ENCODE measurements around the gene MAN1A1. TPM values are rescaled to one million over a fixed set of nuclear protein-coding genes. Genes with fewer than 3 reads are reported as not detected.

MAN1A1 gene
- total RNA-seq, 1 donor from 2014 or later, result 45.9 TPM

- Histone ChIP-seq H3K4me1 (ENCODE audit: control insufficient read depth in 3 of 3, insufficient read depth in 3 of 3, low read length in 3 of 3) (no peaks in the 10 kb centered on the region), H3K4me3 (ENCODE audit: low read length in 3 of 3) (no peak overlapping the region), H3K27ac (ENCODE audit: low read depth, low read length) (no peak overlapping the region), H3K9ac (ENCODE audit: low read depth in 1 of 3, low read length in 3 of 3) (no peak overlapping the region), H3K27me3 (ENCODE audit: control insufficient read depth in 3 of 3, insufficient read depth in 3 of 3, low read length in 3 of 3) (no peaks in the 10 kb centered on the region), H3K9me3 (ENCODE audit: control insufficient read depth in 3 of 3, low read length in 3 of 3) (no peaks in the 10 kb centered on the region), H3K36me3 (ENCODE audit: control insufficient read depth in 3 of 3, insufficient read depth in 3 of 3, low read length in 3 of 3) (peaks cover 0 to 3% (median 0%) of the 10 kb centered on the region in 3 donors)
These were observed 20.4 kb downstream of the MAN1A1 start for GRCh38 chr6:119328892-119329793.

GRCh38 chr6:119328254-119328653 lies 21.3 kb downstream of the MAN1A1 start:
- no peaks in the 10 kb centered on the region for H3K4me1 ChIP-seq (ENCODE audit: control insufficient read depth in 3 of 3, insufficient read depth in 3 of 3, low read length in 3 of 3)
- no peak overlapping the region for H3K27ac ChIP-seq (ENCODE audit: low read depth, low read length)
- no peaks in the 10 kb centered on the region for H3K9me3 ChIP-seq (ENCODE audit: control insufficient read depth in 3 of 3, low read length in 3 of 3)
- H3K4me3 ChIP-seq (ENCODE audit: low read length in 3 of 3), result no peak overlapping the region
- H3K36me3 ChIP-seq (ENCODE audit: control insufficient read depth in 3 of 3, insufficient read depth in 3 of 3, low read length in 3 of 3), result peaks cover 0 to 3% (median 0%) of the 10 kb centered on the region in 3 donors
- H3K9ac ChIP-seq (ENCODE audit: low read depth in 1 of 3, low read length in 3 of 3), result no peak overlapping the region
- no peaks in the 10 kb centered on the region for H3K27me3 ChIP-seq (ENCODE audit: control insufficient read depth in 3 of 3, insufficient read depth in 3 of 3, low read length in 3 of 3)

- H3K27ac ChIP-seq (ENCODE audit: low read depth, low read length), result no peak overlapping the region
- no peak overlapping the region for H3K9ac ChIP-seq (ENCODE audit: low read depth in 1 of 3, low read length in 3 of 3)
- H3K36me3 ChIP-seq (ENCODE audit: control insufficient read depth in 3 of 3, insufficient read depth in 3 of 3, low read length in 3 of 3), result peaks cover 0 to 3% (median 0%) of the 10 kb centered on the region in 3 donors
- no peaks in the 10 kb centered on the region for H3K9me3 ChIP-seq (ENCODE audit: control insufficient read depth in 3 of 3, low read length in 3 of 3)
- H3K27me3 ChIP-seq (ENCODE audit: control insufficient read depth in 3 of 3, insufficient read depth in 3 of 3, low read length in 3 of 3), result no peaks in the 10 kb centered on the region
- H3K4me1 ChIP-seq (ENCODE audit: control insufficient read depth in 3 of 3, insufficient read depth in 3 of 3, low read length in 3 of 3), result no peaks in the 10 kb centered on the region
- no peak overlapping the region for H3K4me3 ChIP-seq (ENCODE audit: low read length in 3 of 3)
These were observed 21.8 kb downstream of the MAN1A1 start for GRCh38 chr6:119327810-119328209.

GRCh38 chr6:119326291-119327005 lies 23.1 kb downstream of the MAN1A1 start:
- Histone ChIP-seq H3K4me3 (ENCODE audit: low read length in 3 of 3) (no peak overlapping the region), H3K9ac (ENCODE audit: low read depth in 1 of 3, low read length in 3 of 3) (no peak overlapping the region), H3K36me3 (ENCODE audit: control insufficient read depth in 3 of 3, insufficient read depth in 3 of 3, low read length in 3 of 3) (peaks cover 0 to 3% (median 0%) of the 10 kb centered on the region in 3 donors), H3K9me3 (ENCODE audit: control insufficient read depth in 3 of 3, low read length in 3 of 3) (no peaks in the 10 kb centered on the region), H3K27ac (ENCODE audit: low read depth, low read length) (no peak overlapping the region), H3K27me3 (ENCODE audit: control insufficient read depth in 3 of 3, insufficient read depth in 3 of 3, low read length in 3 of 3) (no peaks in the 10 kb centered on the region), H3K4me1 (ENCODE audit: control insufficient read depth in 3 of 3, insufficient read depth in 3 of 3, low read length in 3 of 3) (no peaks in the 10 kb centered on the region)

GRCh38 chr6:119325559-119326265 lies 23.8 kb downstream of the MAN1A1 start:
- H3K4me3 ChIP-seq (ENCODE audit: low read length in 3 of 3), result no peak overlapping the region
- no peaks in the 10 kb centered on the region for H3K27me3 ChIP-seq (ENCODE audit: control insufficient read depth in 3 of 3, insufficient read depth in 3 of 3, low read length in 3 of 3)
- H3K36me3 ChIP-seq (ENCODE audit: control insufficient read depth in 3 of 3, insufficient read depth in 3 of 3, low read length in 3 of 3), result peaks cover 0 to 3% (median 0%) of the 10 kb centered on the region in 3 donors
- H3K4me1 ChIP-seq (ENCODE audit: control insufficient read depth in 3 of 3, insufficient read depth in 3 of 3, low read length in 3 of 3), result no peaks in the 10 kb centered on the region
- H3K9ac ChIP-seq (ENCODE audit: low read depth in 1 of 3, low read length in 3 of 3), result no peak overlapping the region
- H3K9me3 ChIP-seq (ENCODE audit: control insufficient read depth in 3 of 3, low read length in 3 of 3), result no peaks in the 10 kb centered on the region
- no peak overlapping the region for H3K27ac ChIP-seq (ENCODE audit: low read depth, low read length)

- no peaks in the 10 kb centered on the region for H3K9me3 ChIP-seq (ENCODE audit: control insufficient read depth in 3 of 3, low read length in 3 of 3)
- no peaks in the 10 kb centered on the region for H3K27me3 ChIP-seq (ENCODE audit: control insufficient read depth in 3 of 3, insufficient read depth in 3 of 3, low read length in 3 of 3)
- peaks cover 0 to 3% (median 0%) of the 10 kb centered on the region in 3 donors for H3K36me3 ChIP-seq (ENCODE audit: control insufficient read depth in 3 of 3, insufficient read depth in 3 of 3, low read length in 3 of 3)
- H3K9ac ChIP-seq (ENCODE audit: low read depth in 1 of 3, low read length in 3 of 3), result no peak overlapping the region
- H3K4me3 ChIP-seq (ENCODE audit: low read length in 3 of 3), result no peak overlapping the region
- no peak overlapping the region for H3K27ac ChIP-seq (ENCODE audit: low read depth, low read length)
- H3K4me1 ChIP-seq (ENCODE audit: control insufficient read depth in 3 of 3, insufficient read depth in 3 of 3, low read length in 3 of 3), result no peaks in the 10 kb centered on the region
These were observed 24.8 kb downstream of the MAN1A1 start for GRCh38 chr6:119324718-119325117.

- H3K9me3 ChIP-seq (ENCODE audit: control insufficient read depth in 3 of 3, low read length in 3 of 3), result no peaks in the 10 kb centered on the region
- no peaks in the 10 kb centered on the region for H3K27me3 ChIP-seq (ENCODE audit: control insufficient read depth in 3 of 3, insufficient read depth in 3 of 3, low read length in 3 of 3)
- peaks cover 0 to 3% (median 0%) of the 10 kb centered on the region in 3 donors for H3K36me3 ChIP-seq (ENCODE audit: control insufficient read depth in 3 of 3, insufficient read depth in 3 of 3, low read length in 3 of 3)
- no peaks in the 10 kb centered on the region for H3K4me1 ChIP-seq (ENCODE audit: control insufficient read depth in 3 of 3, insufficient read depth in 3 of 3, low read length in 3 of 3)
- H3K4me3 ChIP-seq (ENCODE audit: low read length in 3 of 3), result no peak overlapping the region
- no peak overlapping the region for H3K27ac ChIP-seq (ENCODE audit: low read depth, low read length)
- no peak overlapping the region for H3K9ac ChIP-seq (ENCODE audit: low read depth in 1 of 3, low read length in 3 of 3)
These were observed 25.6 kb downstream of the MAN1A1 start for GRCh38 chr6:119323931-119324330.

- no peak overlapping the region for H3K27ac ChIP-seq (ENCODE audit: low read depth, low read length)
- no peak overlapping the region for H3K4me3 ChIP-seq (ENCODE audit: low read length in 3 of 3)
- H3K27me3 ChIP-seq (ENCODE audit: control insufficient read depth in 3 of 3, insufficient read depth in 3 of 3, low read length in 3 of 3), result no peaks in the 10 kb centered on the region
- no peaks in the 10 kb centered on the region for H3K9me3 ChIP-seq (ENCODE audit: control insufficient read depth in 3 of 3, low read length in 3 of 3)
- no peaks in the 10 kb centered on the region for H3K4me1 ChIP-seq (ENCODE audit: control insufficient read depth in 3 of 3, insufficient read depth in 3 of 3, low read length in 3 of 3)
- H3K36me3 ChIP-seq (ENCODE audit: control insufficient read depth in 3 of 3, insufficient read depth in 3 of 3, low read length in 3 of 3), result peaks cover 0 to 3% (median 0%) of the 10 kb centered on the region in 3 donors
- no peak overlapping the region for H3K9ac ChIP-seq (ENCODE audit: low read depth in 1 of 3, low read length in 3 of 3)
These were observed 26.1 kb downstream of the MAN1A1 start for GRCh38 chr6:119323478-119323877.

GRCh38 chr6:119322715-119323350 lies 26.7 kb downstream of the MAN1A1 start:
- no peak overlapping the region for H3K4me3 ChIP-seq (ENCODE audit: low read length in 3 of 3)
- no peaks in the 10 kb centered on the region for H3K4me1 ChIP-seq (ENCODE audit: control insufficient read depth in 3 of 3, insufficient read depth in 3 of 3, low read length in 3 of 3)
- H3K36me3 ChIP-seq (ENCODE audit: control insufficient read depth in 3 of 3, insufficient read depth in 3 of 3, low read length in 3 of 3), result peaks cover 0 to 3% (median 0%) of the 10 kb centered on the region in 3 donors
- no peaks in the 10 kb centered on the region for H3K9me3 ChIP-seq (ENCODE audit: control insufficient read depth in 3 of 3, low read length in 3 of 3)
- H3K27ac ChIP-seq (ENCODE audit: low read depth, low read length), result no peak overlapping the region
- no peaks in the 10 kb centered on the region for H3K27me3 ChIP-seq (ENCODE audit: control insufficient read depth in 3 of 3, insufficient read depth in 3 of 3, low read length in 3 of 3)
- H3K9ac ChIP-seq (ENCODE audit: low read depth in 1 of 3, low read length in 3 of 3), result no peak overlapping the region
